ENCODE data around the gene PPP6R2. TPM values are rescaled to one million over a fixed set of nuclear protein-coding genes. Genes with fewer than 3 reads are reported as not detected.
"Not testable (repeated sequence)": the region's sequence is repeated elsewhere in the genome, so short reads cannot be mapped to it uniquely, and the experiment has no call there.

Gene PPP6R2
- total and polyA plus RNA-seq, 10 donors, result 23.6 to 76.2 (median 62.1) TPM

- 77 to 86% (median 79%) methylated on average over 19 to 21 of the region's 21 CpGs for WGBS, 5 donors
- intact Hi-C loops (cut with DNase I; ENCODE audit: low total_unique reads), result no loop called here
Observed at GRCh38 chr22:50318698-50319411, 24.3 kb upstream of the PPP6R2 start.

GRCh38 chr22:50319503-50319951 is 23.6 kb upstream of the PPP6R2 start:
- Histone ChIP-seq H3K27ac (no peak overlapping the region), H3K9me3 (no peaks in the 10 kb centered on the region), H3K4me1 (peaks cover 7 to 40% (median 18%) of the 10 kb centered on the region in 6 donors), H3K36me3 (no peaks in the 10 kb centered on the region), H3K27me3 (replicated peaks in 1 of 7) (no peaks in the 10 kb centered on the region), H3K4me3 (no peak overlapping the region)
- intact Hi-C loops (cut with DNase I; ENCODE audit: low total_unique reads), result no loop called here
- DNase-seq, result peak; percentile 78
- TF ChIP-seq POLR2A (IDR thresholded peaks at IDR 0.05), result no peak
- TF ChIP-seq CTCF (IDR thresholded peaks at IDR 0.05 in 8 of 11, conservative IDR thresholded peaks at IDR 0.05 in 3 of 11), result no peak
- no peak for TF ChIP-seq POLR2AphosphoS5 (IDR thresholded peaks at IDR 0.05)
- WGBS, 5 donors, result 87 to 97% (median 91%) methylated on average over 7 to 15 of the region's 15 CpGs

More at GRCh38 chr22:50318698-50319411, 24.3 kb upstream of the PPP6R2 start:
- no peak for TF ChIP-seq CTCF (IDR thresholded peaks at IDR 0.05 in 8 of 11, conservative IDR thresholded peaks at IDR 0.05 in 3 of 11)
- peak in 1 of 3 donors; percentile 42 for TF ChIP-seq POLR2AphosphoS5 (IDR thresholded peaks at IDR 0.05)
- Histone ChIP-seq H3K27me3 (replicated peaks in 1 of 7) (no peaks in the 10 kb centered on the region), H3K4me1 (peaks cover 13 to 47% (median 25%) of the 10 kb centered on the region in 6 donors), H3K27ac (peak overlapping the region in 1 of 8 donors; percentile 5), H3K9me3 (no peaks in the 10 kb centered on the region), H3K4me3 (no peak overlapping the region), H3K36me3 (no peaks in the 10 kb centered on the region)
- no peak for DNase-seq

GRCh38 chr22:50320116-50320515 is 23.0 kb upstream of the PPP6R2 start:
- intact Hi-C loops (cut with DNase I; ENCODE audit: low total_unique reads), result no loop called here
- Histone ChIP-seq H3K9me3 (no peaks in the 10 kb centered on the region), H3K4me1 (peaks cover under 1 to 34% (median 13%) of the 10 kb centered on the region in 6 donors), H3K36me3 (no peaks in the 10 kb centered on the region), H3K27ac (no peak overlapping the region), H3K4me3 (no peak overlapping the region), H3K27me3 (replicated peaks in 1 of 7) (no peaks in the 10 kb centered on the region)
- 88 to 91% (median 90%) methylated on average over 5 to 8 of the region's 8 CpGs for WGBS, 5 donors
- no peak for TF ChIP-seq POLR2AphosphoS5 (IDR thresholded peaks at IDR 0.05)
- no peak for TF ChIP-seq CTCF (IDR thresholded peaks at IDR 0.05 in 8 of 11, conservative IDR thresholded peaks at IDR 0.05 in 3 of 11)
- no peak for TF ChIP-seq POLR2A (IDR thresholded peaks at IDR 0.05)
- no peak for DNase-seq

- DNase-seq, result no peak
- Histone ChIP-seq H3K27me3 (replicated peaks in 1 of 7) (no peaks in the 10 kb centered on the region), H3K4me1 (peaks cover 0 to 32% (median 8%) of the 10 kb centered on the region in 6 donors), H3K4me3 (no peak overlapping the region), H3K27ac (no peak overlapping the region), H3K36me3 (no peaks in the 10 kb centered on the region), H3K9me3 (no peaks in the 10 kb centered on the region)
- TF ChIP-seq POLR2A (IDR thresholded peaks at IDR 0.05) (no peak), POLR2AphosphoS5 (IDR thresholded peaks at IDR 0.05) (no peak), CTCF (IDR thresholded peaks at IDR 0.05 in 8 of 11, conservative IDR thresholded peaks at IDR 0.05 in 3 of 11) (no peak)
- 76 to 91% (median 86%) methylated on average over 7 to 10 of the region's 10 CpGs for WGBS, 5 donors
- intact Hi-C loops (cut with DNase I; ENCODE audit: low total_unique reads), result no loop called here
Observed at GRCh38 chr22:50320671-50321325, 22.3 kb upstream of the PPP6R2 start.

GRCh38 chr22:50322382-50323104 is 20.6 kb upstream of the PPP6R2 start:
- H3K4me1 ChIP-seq, result peaks cover 0 to 32% (median 16%) of the 10 kb centered on the region in 6 donors
- H3K36me3 ChIP-seq; H3K4me3 ChIP-seq; DNase-seq; intact Hi-C loops (cut with DNase I; ENCODE audit: low total_unique reads); H3K9me3 ChIP-seq; H3K27me3 ChIP-seq (replicated peaks in 1 of 7); H3K27ac ChIP-seq: not testable (repeated sequence)
- WGBS, 5 donors, result 86 to 96% (median 88%) methylated on average over 7 to 10 of the region's 10 CpGs

Measured in spleen (tissue), 11 donors.